Nephron (organoid): ENCODE measurements around the gene GPR139.

Experiments
- H3K27ac Mint-ChIP-seq, 3 experiments: 2 replicates each; pipeline ENCODE4 v1.8.0; 2020; ENCODE audit warnings: mixed read lengths in 3 of 3, mild to moderate bottlenecking in 2 of 3, moderate library complexity in 1 of 3
- H3K27me3 Mint-ChIP-seq: 2 replicates; pipeline ENCODE4 v1.8.0; 2021; ENCODE audit warnings: low read depth, mild to moderate bottlenecking, moderate library complexity, mixed read lengths
- H3K36me3 Mint-ChIP-seq: 2 replicates; pipeline ENCODE4 v1.8.0; 2020; ENCODE audit warnings: low read depth, mixed read lengths
- H3K4me1 Mint-ChIP-seq: 2 replicates; pipeline ENCODE4 v1.8.0; 2020; ENCODE audit warnings: mixed read lengths
- H3K4me3 Mint-ChIP-seq, 3 experiments: 2 replicates each; pipeline ENCODE4 v1.8.0; 2020; ENCODE audit warnings: mild to moderate bottlenecking in 3 of 3, mixed read lengths in 3 of 3, moderate library complexity in 2 of 3
- H3K9me3 Mint-ChIP-seq: 2 replicates; pipeline ENCODE4 v1.8.0; 2020; ENCODE audit warnings: mixed read lengths
- CTCF ChIP-seq, 3 experiments: fragments of 200-600 bp; sonication (generic); IDR thresholded peaks; one replicate each; pipeline ENCODE4 v1.5.0; 2021; ENCODE audit warnings: antibody characterized with exemption in 3 of 3; ENCODE audit not compliant: unreplicated experiment in 3 of 3

The GPR139 gene

DNA sequence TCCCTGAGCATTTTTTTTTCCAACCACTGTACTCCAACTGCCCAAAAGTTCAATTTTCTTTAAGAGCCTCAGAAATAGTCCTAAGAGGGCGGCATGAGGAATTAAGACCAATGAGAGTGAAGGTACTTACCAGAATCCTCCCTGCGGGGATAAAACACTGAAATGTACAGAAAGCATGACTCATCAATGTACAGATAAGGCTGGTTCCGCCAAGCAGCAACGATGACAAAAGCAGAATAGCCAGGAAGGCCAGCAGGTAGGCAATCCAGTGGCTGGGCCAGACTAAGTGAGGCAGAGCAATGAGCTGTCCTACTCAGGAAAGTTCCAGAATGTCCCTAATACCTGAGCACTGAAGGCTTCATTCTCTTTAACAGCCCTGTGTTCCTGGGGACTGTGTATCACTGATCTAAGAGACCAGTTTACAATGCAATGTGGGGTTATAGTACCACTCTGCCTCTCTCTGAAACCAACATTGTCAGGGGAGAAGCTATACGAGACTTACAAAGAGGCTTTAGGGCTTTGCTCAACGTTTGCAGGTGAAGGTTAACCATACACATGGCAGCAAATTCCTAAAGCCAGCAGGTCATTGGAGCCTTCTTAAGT is 11.0 kb upstream of the GPR139 start:
- no peaks in the 10 kb centered on the region for H3K4me1 Mint-ChIP-seq
- no peak for TF ChIP-seq CTCF (IDR thresholded peaks at IDR 0.05; ENCODE audit: unreplicated experiment in 3 of 3)
- H3K9me3 Mint-ChIP-seq = no peaks in the 10 kb centered on the region
- no peak overlapping the region for H3K27ac Mint-ChIP-seq
- no peak overlapping the region for H3K4me3 Mint-ChIP-seq
- H3K27me3 Mint-ChIP-seq = peaks cover 6% of the 10 kb centered on the region
- H3K36me3 Mint-ChIP-seq = no peaks in the 10 kb centered on the region

DNA sequence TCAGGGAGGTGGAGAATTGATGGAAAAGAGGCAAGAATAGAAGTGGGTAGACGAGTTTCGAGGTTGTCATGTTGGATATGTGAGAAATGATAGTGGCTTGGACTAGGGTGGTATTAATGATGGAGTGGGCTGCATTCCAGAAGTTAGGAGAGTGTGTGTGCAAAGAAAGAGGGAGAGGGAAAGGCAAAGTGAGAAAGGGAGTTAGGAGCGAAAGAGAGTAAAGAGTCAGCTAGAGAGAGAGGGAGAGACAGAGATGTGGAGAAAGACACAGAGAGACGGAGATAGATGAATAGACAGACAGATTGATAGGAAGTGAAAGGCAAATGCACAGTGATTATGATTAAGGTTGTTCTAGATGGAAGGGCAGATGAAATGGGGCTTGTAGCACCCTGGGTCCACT is 5.4 kb upstream of the GPR139 start:
- no peaks in the 10 kb centered on the region for H3K36me3 Mint-ChIP-seq
- TF ChIP-seq CTCF (IDR thresholded peaks at IDR 0.05; ENCODE audit: unreplicated experiment in 3 of 3) = no peak
- peaks cover 51% of the 10 kb centered on the region for H3K27me3 Mint-ChIP-seq
- H3K9me3 Mint-ChIP-seq = no peaks in the 10 kb centered on the region
- no peak overlapping the region for H3K27ac Mint-ChIP-seq
- H3K4me1 Mint-ChIP-seq = no peaks in the 10 kb centered on the region
- H3K4me3 Mint-ChIP-seq = no peak overlapping the region

DNA sequence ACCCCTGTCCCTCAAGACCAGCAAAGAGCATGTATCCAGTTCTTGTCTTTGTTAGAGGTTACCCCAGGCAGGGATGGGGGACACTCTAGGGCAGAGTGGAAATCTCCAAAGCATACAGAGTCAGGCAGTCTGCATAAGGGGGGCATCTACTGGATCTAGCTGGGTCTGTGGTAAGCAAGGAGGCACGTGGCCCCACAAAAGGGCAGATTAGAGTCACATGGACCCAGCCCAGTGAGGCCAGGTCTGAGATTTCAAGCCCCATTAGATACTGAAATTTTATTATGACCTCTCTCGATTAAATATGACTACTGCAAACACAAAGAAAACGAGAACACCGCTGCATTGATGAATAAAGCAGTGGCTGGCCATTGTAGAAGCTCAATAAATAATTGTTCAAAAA is 1.6 kb upstream of the GPR139 start:
- no peak overlapping the region for H3K27ac Mint-ChIP-seq
- no peak overlapping the region for H3K4me3 Mint-ChIP-seq
- no peaks in the 10 kb centered on the region for H3K36me3 Mint-ChIP-seq
- H3K4me1 Mint-ChIP-seq = no peaks in the 10 kb centered on the region
- no peaks in the 10 kb centered on the region for H3K9me3 Mint-ChIP-seq
- peaks cover 82% of the 10 kb centered on the region for H3K27me3 Mint-ChIP-seq
- no peak for TF ChIP-seq CTCF (IDR thresholded peaks at IDR 0.05; ENCODE audit: unreplicated experiment in 3 of 3)

- Mint-ChIP-seq H3K9me3 (no peaks in the 10 kb centered on the region), H3K27me3 (peaks cover 86% of the 10 kb centered on the region), H3K4me1 (no peaks in the 10 kb centered on the region), H3K4me3 (peak overlapping the region; percentile 29 to 61 (median 48)), H3K27ac (no peak overlapping the region), H3K36me3 (no peaks in the 10 kb centered on the region)
- TF ChIP-seq CTCF (IDR thresholded peaks at IDR 0.05; ENCODE audit: unreplicated experiment in 3 of 3) = no peak
Observed at GRCh38 chr16:20074099-20074991, 655 bp upstream of the GPR139 start.

DNA sequence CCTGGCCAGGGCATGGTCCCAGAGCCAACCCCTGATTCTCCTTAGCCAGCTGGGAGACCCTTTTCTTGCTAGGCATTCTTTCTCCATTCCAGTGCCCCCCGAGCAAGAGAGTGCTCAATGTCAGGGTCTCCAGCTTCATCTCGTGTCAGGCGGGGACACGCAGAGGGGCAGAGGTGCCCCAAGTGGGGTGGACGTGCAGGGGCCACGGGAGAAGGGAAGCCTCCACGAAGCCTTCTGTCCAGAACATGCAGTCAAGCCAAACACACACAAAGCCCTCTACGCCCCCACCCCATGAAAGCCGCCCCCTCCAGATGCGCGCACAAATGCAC is 852 bp downstream of the GPR139 start:
- Mint-ChIP-seq H3K27me3 (peaks cover 78% of the 10 kb centered on the region), H3K27ac (no peak overlapping the region), H3K4me1 (no peaks in the 10 kb centered on the region), H3K36me3 (no peaks in the 10 kb centered on the region), H3K4me3 (peak overlapping the region in 2 of 3 experiments; percentile 16 to 56), H3K9me3 (peaks cover 4% of the 10 kb centered on the region)
- TF ChIP-seq CTCF (IDR thresholded peaks at IDR 0.05; ENCODE audit: unreplicated experiment in 3 of 3) = no peak
